K562 (cell line): ENCODE results near the gene PTGES3. TPM values are rescaled to one million over a fixed set of nuclear protein-coding genes. Genes with fewer than 3 reads are reported as not detected.

Experiments
- BCL6 ChIP-seq: fragments of 250-450 bp; sonication (Bioruptor Pico); IDR thresholded peaks from 2 replicates; pipeline ENCODE4 v1.4.0; 2020
- BDP1 ChIP-seq: IDR thresholded peaks from 3 replicates; pipeline ENCODE4 v1.6.1; 2011; ENCODE audit not compliant: insufficient read length, insufficient read depth
- CSDE1 ChIP-seq, 2 experiments: fragments of 450-650 bp; IDR thresholded peaks; 2 replicates each; pipeline ENCODE4 v1.6.1; 2016; ENCODE audit warnings: mild to moderate bottlenecking in 1 of 2
- PHF21A ChIP-seq: fragments of 450-650 bp; IDR thresholded peaks from 2 replicates; pipeline ENCODE4 v1.6.1; 2017; ENCODE audit warnings: low read depth, borderline replicate concordance
- PRMT5 ChIP-seq: sonication (generic); formaldehyde crosslinking; IDR thresholded peaks from 2 replicates; pipeline ENCODE4 v1.5.0; 2020; ENCODE audit warnings: missing genetic modification reagents
- RAD21 ChIP-seq, 2 experiments: fragments of 250-450 bp in 1 of 2; fragments of 450-650 bp in 1 of 2; sonication (Bioruptor Pico) in 1 of 2; formaldehyde crosslinking in 1 of 2; IDR thresholded peaks in 1 of 2; conservative IDR thresholded peaks in 1 of 2; 2 replicates each; pipeline versions ENCODE4 v1.4.0 to v1.8.0; 2020 to 2022; ENCODE audit warnings: mild to moderate bottlenecking in 2 of 2, moderate library complexity in 1 of 2
- RBM39 ChIP-seq: fragments of 200-400 bp; formaldehyde crosslinking; optimal IDR thresholded peaks from 2 replicates; pipeline ENCODE3; 2018; ENCODE audit warnings: low read depth, low read length
- RFX7 ChIP-seq: fragments of 250-450 bp; sonication (Bioruptor Pico); IDR thresholded peaks from 2 replicates; pipeline ENCODE4 v1.5.1; 2021; ENCODE audit warnings: mild to moderate bottlenecking
- SRSF9 ChIP-seq: fragments of 200-400 bp; formaldehyde crosslinking; IDR thresholded peaks from 2 replicates; pipeline ENCODE4 v1.6.1; 2017; ENCODE audit warnings: low read depth, low read length, borderline replicate concordance
- TCF7 ChIP-seq: sonication (generic); IDR thresholded peaks from 2 replicates; pipeline ENCODE4 v1.6.1; 2016; ENCODE audit warnings: antibody characterized with exemption, borderline replicate concordance
- TSC22D4 ChIP-seq: fragments of 450-650 bp; IDR thresholded peaks from 2 replicates; pipeline ENCODE4 v1.6.1; 2016; ENCODE audit warnings: missing genetic modification characterization, missing biosample characterization, control low read depth
- ZBTB33 ChIP-seq: sonication (generic); formaldehyde crosslinking; IDR thresholded peaks from 2 replicates; pipeline ENCODE4 v1.8.1; 2023; ENCODE audit warnings: mild to moderate bottlenecking, missing genetic modification reagents
- ZNF592 ChIP-seq: fragments of 450-650 bp; IDR thresholded peaks from 2 replicates; pipeline ENCODE4 v1.6.1; 2017; ENCODE audit warnings: antibody characterized with exemption, mild to moderate bottlenecking
- polyA plus RNA-seq, 8 experiments: library from polyadenylated mRNA; depleted of rRNA in 4 of 8; stranded (reverse) in 5 of 8; unstranded in 3 of 8; fragments of >200 nt; fragmentation: Nextera tagmentation in 2 of 8; fragmentation: Illumina TruSeq in 1 of 8; extraction: Ambion mirVana in 2 of 8; extraction: Trizol in 1 of 8; gene quantifications; 2 replicates each; pipeline versions ENCODE4 v1.2.1 to v1.2.3, GENCODE V29; 2011 to 2014; ENCODE audit warnings: inconsistent platforms in 1 of 8, missing spikeins in 1 of 8
- total RNA-seq, 7 experiments: library from RNA; depleted of rRNA in 6 of 7; stranded (reverse); fragments of >200 nt in 6 of 7; fragmentation: Illumina TruSeq in 2 of 7; extraction: Trizol in 2 of 7; gene quantifications; 2 replicates each; pipeline versions ENCODE4 v1.2.1 to v1.2.3, GENCODE V29; 2011 to 2021; ENCODE audit warnings: low replicate concordance in 1 of 7
- TF ChIP-seq, protein P1 (sequence below): sonication (generic); formaldehyde crosslinking; IDR thresholded peaks from 2 replicates; pipeline ENCODE4 v1.8.1; 2023; ENCODE audit warnings: mild to moderate bottlenecking, missing genetic modification reagents
- TF ChIP-seq, protein P2 (sequence below): sonication (generic); formaldehyde crosslinking; IDR thresholded peaks from 2 replicates; pipeline ENCODE4 v1.8.0; 2022; ENCODE audit warnings: mild to moderate bottlenecking, missing genetic modification reagents
- TF ChIP-seq, protein P3 (sequence below): fragments of 250-450 bp; sonication (Bioruptor Pico); IDR thresholded peaks from 2 replicates; pipeline ENCODE4 v1.5.0; 2022; ENCODE audit warnings: mild to moderate bottlenecking

The PTGES3 gene
- total and polyA plus RNA-seq, 9 of the 15 experiments (the other 6 are each of a cell fraction or from before 2014, with no cell fraction given), result 163 to 501 (median 213) TPM

GRCh38 chr12:56628671-56629458 is 59.2 kb downstream of the PTGES3 start (continued):
- TF ChIP-seq TCF7, result no peak
- TF ChIP-seq TSC22D4 (tag), result no peak
- no peak for TF ChIP-seq RBM39
- TF ChIP-seq, protein P1, sequence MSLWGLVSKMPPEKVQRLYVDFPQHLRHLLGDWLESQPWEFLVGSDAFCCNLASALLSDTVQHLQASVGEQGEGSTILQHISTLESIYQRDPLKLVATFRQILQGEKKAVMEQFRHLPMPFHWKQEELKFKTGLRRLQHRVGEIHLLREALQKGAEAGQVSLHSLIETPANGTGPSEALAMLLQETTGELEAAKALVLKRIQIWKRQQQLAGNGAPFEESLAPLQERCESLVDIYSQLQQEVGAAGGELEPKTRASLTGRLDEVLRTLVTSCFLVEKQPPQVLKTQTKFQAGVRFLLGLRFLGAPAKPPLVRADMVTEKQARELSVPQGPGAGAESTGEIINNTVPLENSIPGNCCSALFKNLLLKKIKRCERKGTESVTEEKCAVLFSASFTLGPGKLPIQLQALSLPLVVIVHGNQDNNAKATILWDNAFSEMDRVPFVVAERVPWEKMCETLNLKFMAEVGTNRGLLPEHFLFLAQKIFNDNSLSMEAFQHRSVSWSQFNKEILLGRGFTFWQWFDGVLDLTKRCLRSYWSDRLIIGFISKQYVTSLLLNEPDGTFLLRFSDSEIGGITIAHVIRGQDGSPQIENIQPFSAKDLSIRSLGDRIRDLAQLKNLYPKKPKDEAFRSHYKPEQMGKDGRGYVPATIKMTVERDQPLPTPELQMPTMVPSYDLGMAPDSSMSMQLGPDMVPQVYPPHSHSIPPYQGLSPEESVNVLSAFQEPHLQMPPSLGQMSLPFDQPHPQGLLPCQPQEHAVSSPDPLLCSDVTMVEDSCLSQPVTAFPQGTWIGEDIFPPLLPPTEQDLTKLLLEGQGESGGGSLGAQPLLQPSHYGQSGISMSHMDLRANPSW (CRISPR knock-in tag), result no peak
- TF ChIP-seq, protein P2, sequence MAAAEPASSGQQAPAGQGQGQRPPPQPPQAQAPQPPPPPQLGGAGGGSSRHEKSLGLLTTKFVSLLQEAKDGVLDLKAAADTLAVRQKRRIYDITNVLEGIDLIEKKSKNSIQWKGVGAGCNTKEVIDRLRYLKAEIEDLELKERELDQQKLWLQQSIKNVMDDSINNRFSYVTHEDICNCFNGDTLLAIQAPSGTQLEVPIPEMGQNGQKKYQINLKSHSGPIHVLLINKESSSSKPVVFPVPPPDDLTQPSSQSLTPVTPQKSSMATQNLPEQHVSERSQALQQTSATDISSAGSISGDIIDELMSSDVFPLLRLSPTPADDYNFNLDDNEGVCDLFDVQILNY, result no peak
- no peak for TF ChIP-seq RFX7 (CRISPR knock-in tag)
- TF ChIP-seq, protein P3, sequence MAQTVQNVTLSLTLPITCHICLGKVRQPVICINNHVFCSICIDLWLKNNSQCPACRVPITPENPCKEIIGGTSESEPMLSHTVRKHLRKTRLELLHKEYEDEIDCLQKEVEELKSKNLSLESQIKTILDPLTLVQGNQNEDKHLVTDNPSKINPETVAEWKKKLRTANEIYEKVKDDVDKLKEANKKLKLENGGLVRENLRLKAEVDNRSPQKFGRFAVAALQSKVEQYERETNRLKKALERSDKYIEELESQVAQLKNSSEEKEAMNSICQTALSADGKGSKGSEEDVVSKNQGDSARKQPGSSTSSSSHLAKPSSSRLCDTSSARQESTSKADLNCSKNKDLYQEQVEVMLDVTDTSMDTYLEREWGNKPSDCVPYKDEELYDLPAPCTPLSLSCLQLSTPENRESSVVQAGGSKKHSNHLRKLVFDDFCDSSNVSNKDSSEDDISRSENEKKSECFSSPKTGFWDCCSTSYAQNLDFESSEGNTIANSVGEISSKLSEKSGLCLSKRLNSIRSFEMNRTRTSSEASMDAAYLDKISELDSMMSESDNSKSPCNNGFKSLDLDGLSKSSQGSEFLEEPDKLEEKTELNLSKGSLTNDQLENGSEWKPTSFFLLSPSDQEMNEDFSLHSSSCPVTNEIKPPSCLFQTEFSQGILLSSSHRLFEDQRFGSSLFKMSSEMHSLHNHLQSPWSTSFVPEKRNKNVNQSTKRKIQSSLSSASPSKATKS (CRISPR knock-in tag), result no peak
- TF ChIP-seq PRMT5 (CRISPR knock-in tag), result no peak
- no peak for TF ChIP-seq SRSF9
- no peak for TF ChIP-seq ZNF592
- TF ChIP-seq PHF21A, result no peak
- TF ChIP-seq BDP1, result no peak
- TF ChIP-seq CSDE1 (IDR thresholded peaks at IDR 0.05), result no peak
- no peak for TF ChIP-seq RAD21 (CRISPR knock-in tag; conservative IDR thresholded peaks at IDR 0.05 in 1 of 2, IDR thresholded peaks at IDR 0.05 in 1 of 2)
- TF ChIP-seq BCL6 (CRISPR knock-in tag), result no peak
- no peak for TF ChIP-seq ZBTB33 (CRISPR knock-in tag)
